MM.1S (cell line): Measurements from ENCODE around the gene GALR3.

Source experiments
- DNase-seq: peaks from one replicate; pipeline ENCODE4 v3.0.0-alpha.2; 2015
- H2AFZ ChIP-seq: fragments of 300-600 bp; sonication (generic); 2 replicates; pipeline ENCODE4 v1.6.0; 2016; ENCODE audit warnings: antibody characterized with exemption, low read length
- H3F3A ChIP-seq: fragments of 300-600 bp; sonication (generic); 2 replicates; pipeline ENCODE4 v1.6.1; 2016; ENCODE audit warnings: mild to moderate bottlenecking, antibody characterized with exemption, low read length, moderate library complexity, mixed read lengths; ENCODE audit not compliant: insufficient read depth
- H3K27ac ChIP-seq: fragments of 300-600 bp; sonication (generic); 2 replicates; pipeline ENCODE4 v1.5.1; 2016; ENCODE audit warnings: mild to moderate bottlenecking, low read length
- H3K27me3 ChIP-seq: fragments of 300-600 bp; sonication (generic); replicated peaks from 2 replicates; pipeline ENCODE4 v1.6.0; 2016; ENCODE audit warnings: low read length; ENCODE audit not compliant: insufficient read depth
- H3K36me3 ChIP-seq: fragments of 300-600 bp; sonication (generic); replicated peaks from 2 replicates; pipeline ENCODE4 v1.6.1; 2016; ENCODE audit warnings: mild to moderate bottlenecking, low read length, mixed read lengths; ENCODE audit not compliant: insufficient read depth
- H3K4me1 ChIP-seq: fragments of 300-600 bp; sonication (generic); 2 replicates; pipeline ENCODE4 v1.6.1; 2016; ENCODE audit warnings: low read length, mixed read lengths
- H3K4me2 ChIP-seq: fragments of 300-600 bp; sonication (generic); 2 replicates; pipeline ENCODE4 v1.6.0; 2016; ENCODE audit warnings: low read depth, low read length
- H3K4me3 ChIP-seq: fragments of 300-600 bp; sonication (generic); 2 replicates; pipeline ENCODE4 v1.5.1; 2016; ENCODE audit warnings: low read length, mixed read lengths
- H3K79me2 ChIP-seq: fragments of 300-600 bp; sonication (generic); 2 replicates; pipeline ENCODE4 v1.6.1; 2016; ENCODE audit warnings: mixed run types, low read length, mixed read lengths
- H3K9ac ChIP-seq: fragments of 300-600 bp; sonication (generic); 2 replicates; pipeline ENCODE4 v1.6.1; 2016; ENCODE audit warnings: low read length, mixed read lengths
- H3K9me2 ChIP-seq: fragments of 300-600 bp; sonication (generic); replicated peaks from 2 replicates; pipeline ENCODE4 v1.6.1; 2016; ENCODE audit warnings: mild to moderate bottlenecking, low read length, mixed read lengths; ENCODE audit not compliant: insufficient read depth
- H3K9me3 ChIP-seq: fragments of 300-600 bp; sonication (generic); replicated peaks from 2 replicates; pipeline ENCODE4 v1.6.1; 2016; ENCODE audit warnings: mild to moderate bottlenecking, low read length, mixed read lengths; ENCODE audit not compliant: insufficient read depth
- H4K20me1 ChIP-seq: fragments of 300-600 bp; sonication (generic); 2 replicates; pipeline ENCODE4 v1.6.1; 2016; ENCODE audit warnings: mild to moderate bottlenecking, low read length, moderate library complexity, mixed read lengths; ENCODE audit not compliant: insufficient read depth
- CTCF ChIP-seq: fragments of 300-600 bp; sonication (generic); IDR thresholded peaks from 2 replicates; pipeline ENCODE4 v1.5.1; 2016; ENCODE audit warnings: antibody characterized with exemption, low read length, mixed read lengths
- EZH2 ChIP-seq: fragments of 300-600 bp; sonication (generic); optimal IDR thresholded peaks from 2 replicates; pipeline ENCODE3; 2017; ENCODE audit warnings: low read depth, mild to moderate bottlenecking, antibody characterized with exemption, low read length, mixed read lengths
- EZH2phosphoT487 ChIP-seq: fragments of 300-600 bp; sonication (generic); IDR thresholded peaks from 2 replicates; pipeline ENCODE4 v1.6.1; 2018; ENCODE audit warnings: antibody characterized with exemption, low read length

GALR3 gene

GRCh38 chr22:37804352-37804880 is 18.8 kb upstream of the GALR3 start:
- peaks cover 68% of the 10 kb centered on the region for H3K27me3 ChIP-seq
- no peaks in the 10 kb centered on the region for H3K9me2 ChIP-seq
- no peak overlapping the region for H2AFZ ChIP-seq
- H3K4me3 ChIP-seq: no peak overlapping the region
- no peak overlapping the region for H3K27ac ChIP-seq
- H3K79me2 ChIP-seq: no peaks in the 10 kb centered on the region
- H3F3A ChIP-seq: 0 out of 2 replicates have a peak, but pooled peaks cover 5% of the 10 kb centered on the region
- H3K9me3 ChIP-seq: no peaks in the 10 kb centered on the region
- no peak for DNase-seq
- no peak overlapping the region for H3K9ac ChIP-seq
- no peak overlapping the region for H3K4me2 ChIP-seq
- TF ChIP-seq EZH2phosphoT487 (no peak), EZH2 (no peak), CTCF (no peak)
- H4K20me1 ChIP-seq: no peaks in the 10 kb centered on the region
- no peaks in the 10 kb centered on the region for H3K4me1 ChIP-seq
- no peaks in the 10 kb centered on the region for H3K36me3 ChIP-seq

- H4K20me1 ChIP-seq: no peaks in the 10 kb centered on the region
- no peak overlapping the region for H2AFZ ChIP-seq
- H3K36me3 ChIP-seq: no peaks in the 10 kb centered on the region
- H3K9ac ChIP-seq: no peak overlapping the region
- H3K4me3 ChIP-seq: no peak overlapping the region
- TF ChIP-seq CTCF: no peak
- TF ChIP-seq EZH2: no peak
- TF ChIP-seq EZH2phosphoT487: no peak
- no peaks in the 10 kb centered on the region for H3K4me1 ChIP-seq
- H3K9me2 ChIP-seq: no peaks in the 10 kb centered on the region
- H3K27ac ChIP-seq: no peak overlapping the region
- H3K9me3 ChIP-seq: no peaks in the 10 kb centered on the region
- DNase-seq: no peak
- 0 out of 2 replicates have a peak, but pooled peaks cover 5% of the 10 kb centered on the region for H3F3A ChIP-seq
- H3K27me3 ChIP-seq: peaks cover 68% of the 10 kb centered on the region
- no peaks in the 10 kb centered on the region for H3K79me2 ChIP-seq
- no peak overlapping the region for H3K4me2 ChIP-seq
Observed at GRCh38 chr22:37804881-37805809, 18.0 kb upstream of the GALR3 start.

- H3K4me2 ChIP-seq: no peak overlapping the region
- no peaks in the 10 kb centered on the region for H3K36me3 ChIP-seq
- no peak overlapping the region for H2AFZ ChIP-seq
- peaks cover 68% of the 10 kb centered on the region for H3K27me3 ChIP-seq
- H3K79me2 ChIP-seq: no peaks in the 10 kb centered on the region
- H3K4me1 ChIP-seq: no peaks in the 10 kb centered on the region
- no peak overlapping the region for H3K4me3 ChIP-seq
- TF ChIP-seq CTCF (no peak), EZH2 (no peak), EZH2phosphoT487 (no peak)
- DNase-seq: no peak
- H3K9me3 ChIP-seq: no peaks in the 10 kb centered on the region
- H3K9me2 ChIP-seq: no peaks in the 10 kb centered on the region
- H3K27ac ChIP-seq: no peak overlapping the region
- 0 out of 2 replicates have a peak, but pooled peaks cover 5% of the 10 kb centered on the region for H3F3A ChIP-seq
- no peaks in the 10 kb centered on the region for H4K20me1 ChIP-seq
- no peak overlapping the region for H3K9ac ChIP-seq
Observed at GRCh38 chr22:37805810-37806277, 17.3 kb upstream of the GALR3 start.
